ENCODE results near the gene NALF2. TPM values are rescaled to one million over a fixed set of nuclear protein-coding genes. Genes with fewer than 3 reads are reported as not detected.

The NALF2 gene
- total and polyA plus RNA-seq, 2 donors (not counting 1 experiment from before 2014, with no cell fraction given): not detected

DNA sequence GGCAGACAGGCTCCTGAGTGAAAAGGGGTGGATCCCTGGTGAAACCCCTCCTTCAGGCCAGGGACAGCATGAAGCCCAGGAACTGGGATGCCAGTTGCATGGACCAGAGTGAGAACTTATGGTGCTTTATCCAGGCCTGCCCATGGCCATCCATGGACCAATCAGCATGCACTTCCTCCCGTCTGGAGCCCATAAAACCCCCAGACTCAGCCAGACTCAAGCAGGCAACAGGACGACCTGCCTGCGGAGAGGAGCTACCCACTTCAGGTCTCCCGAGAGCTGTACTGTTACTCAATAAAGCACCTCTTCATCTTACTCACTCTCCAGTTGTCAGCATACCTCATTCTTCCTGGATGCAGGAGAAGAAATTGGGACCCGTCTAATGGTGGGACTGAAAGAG lies 42.9 kb downstream of the NALF2 start:
- Histone ChIP-seq H3K79me2 (ENCODE audit: control insufficient read depth, insufficient read depth, low read length) (no peaks in the 10 kb centered on the region), H4K20me1 (ENCODE audit: control insufficient read depth, insufficient read depth, low read length, poor library complexity, severe bottlenecking) (no peaks in the 10 kb centered on the region), H2AFZ (ENCODE audit: insufficient read depth, low read depth, low read length, poor library complexity, severe bottlenecking) (no peak overlapping the region), H3K4me1 (ENCODE audit: control insufficient read depth in 2 of 2, insufficient read depth in 2 of 2, low read length in 2 of 2) (no peaks in the 10 kb centered on the region), H3K36me3 (replicated peaks in 1 of 2; ENCODE audit: control extremely low read depth in 1 of 2, control insufficient read depth in 1 of 2, extremely low read depth in 1 of 2, insufficient read depth in 2 of 2, low read length in 1 of 2) (no peaks in the 10 kb centered on the region), H3K27me3 (replicated peaks in 1 of 4; ENCODE audit: control extremely low read depth in 1 of 4, control insufficient read depth in 3 of 4, insufficient read depth in 4 of 4, low read length in 3 of 4) (no peaks in the 10 kb centered on the region), H3K4me3 (ENCODE audit: control extremely low read depth in 1 of 5, extremely low read depth in 1 of 5, insufficient read depth in 1 of 5, low read depth in 2 of 5, low read length in 4 of 5) (no peak overlapping the region), H3K9me3 (ENCODE audit: control extremely low read depth in 1 of 3, control insufficient read depth in 2 of 3, insufficient read depth in 1 of 3, low read length in 2 of 3) (peaks cover 0 to 14% (median 2%) of the 10 kb centered on the region in 3 donors), H3K27ac (ENCODE audit: low read length in 2 of 2) (no peak overlapping the region), H3K4me2 (replicated peaks; ENCODE audit: low read depth, low read length, poor library complexity, severe bottlenecking) (no peak overlapping the region), H3K9ac (ENCODE audit: low read length) (no peak overlapping the region)
- Mint-ChIP-seq H3K9me3 (ENCODE audit: insufficient read depth) (no peaks in the 10 kb centered on the region), H3K4me3 (no peak overlapping the region), H3K27ac (no peak overlapping the region), H3K27me3 (peaks cover 8% of the 10 kb centered on the region), H3K4me1 (no peaks in the 10 kb centered on the region)
- ChIA-PET CTCF (no interaction called here), POLR2A (no interaction called here)
- DNase-seq: no peak
- 100% methylated on average over 1 of the region's 5 CpGs for WGBS (ENCODE audit: insufficient coverage)
- no peak for ATAC-seq (ENCODE audit: low read depth)
- intact Hi-C loops (cut with micrococcal nuclease): no loop called here
- no peak for TF ChIP-seq EZH2 (IDR thresholded peaks at IDR 0.05; ENCODE audit: borderline replicate concordance, insufficient read depth, low read depth, low read length, poor library complexity, severe bottlenecking)
- TF ChIP-seq, protein P1, sequence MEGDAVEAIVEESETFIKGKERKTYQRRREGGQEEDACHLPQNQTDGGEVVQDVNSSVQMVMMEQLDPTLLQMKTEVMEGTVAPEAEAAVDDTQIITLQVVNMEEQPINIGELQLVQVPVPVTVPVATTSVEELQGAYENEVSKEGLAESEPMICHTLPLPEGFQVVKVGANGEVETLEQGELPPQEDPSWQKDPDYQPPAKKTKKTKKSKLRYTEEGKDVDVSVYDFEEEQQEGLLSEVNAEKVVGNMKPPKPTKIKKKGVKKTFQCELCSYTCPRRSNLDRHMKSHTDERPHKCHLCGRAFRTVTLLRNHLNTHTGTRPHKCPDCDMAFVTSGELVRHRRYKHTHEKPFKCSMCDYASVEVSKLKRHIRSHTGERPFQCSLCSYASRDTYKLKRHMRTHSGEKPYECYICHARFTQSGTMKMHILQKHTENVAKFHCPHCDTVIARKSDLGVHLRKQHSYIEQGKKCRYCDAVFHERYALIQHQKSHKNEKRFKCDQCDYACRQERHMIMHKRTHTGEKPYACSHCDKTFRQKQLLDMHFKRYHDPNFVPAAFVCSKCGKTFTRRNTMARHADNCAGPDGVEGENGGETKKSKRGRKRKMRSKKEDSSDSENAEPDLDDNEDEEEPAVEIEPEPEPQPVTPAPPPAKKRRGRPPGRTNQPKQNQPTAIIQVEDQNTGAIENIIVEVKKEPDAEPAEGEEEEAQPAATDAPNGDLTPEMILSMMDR (IDR thresholded peaks at IDR 0.05): no peak

DNA sequence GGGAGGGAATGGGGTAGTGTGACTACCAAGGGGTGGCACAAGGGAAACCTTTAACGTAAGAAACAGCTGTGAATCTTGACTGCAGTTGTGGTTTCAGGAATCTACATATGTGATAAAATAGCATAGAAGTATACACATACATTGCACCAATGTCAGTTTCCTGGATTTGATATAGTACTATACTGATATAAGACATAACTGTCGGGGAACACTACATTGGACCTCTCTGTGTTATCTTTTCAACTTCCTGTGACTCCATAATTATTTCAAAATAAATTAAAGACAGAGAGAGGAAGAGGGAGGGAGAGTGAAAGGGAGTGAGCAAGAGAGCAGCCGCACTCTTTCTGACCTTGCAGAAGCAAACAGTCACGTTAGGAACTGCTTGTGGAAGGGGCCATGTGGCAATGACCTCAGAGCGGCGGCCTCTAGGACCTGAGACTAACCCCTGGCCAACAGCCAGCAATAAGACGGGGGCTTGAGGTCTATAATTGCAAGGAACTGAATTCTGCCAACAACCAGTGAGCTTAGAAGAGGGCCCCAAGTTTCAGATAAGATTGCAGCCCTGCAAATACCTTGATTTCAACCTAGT lies 47.4 kb downstream of the NALF2 start:
- no peak overlapping the region for H3K4me3 Mint-ChIP-seq
- H3K27me3 ChIP-seq (replicated peaks in 1 of 4; ENCODE audit: control extremely low read depth in 1 of 4, control insufficient read depth in 3 of 4, insufficient read depth in 4 of 4, low read length in 3 of 4): no peaks in the 10 kb centered on the region
- no peak for ATAC-seq (ENCODE audit: low read depth)

More for the DNA sequence above, 47.4 kb downstream of the NALF2 start:
- H3K27ac Mint-ChIP-seq: no peak overlapping the region
- intact Hi-C loops (cut with micrococcal nuclease): no loop called here
- H3K27me3 Mint-ChIP-seq: peaks cover 2% of the 10 kb centered on the region
- WGBS (ENCODE audit: insufficient coverage): 100% methylated on average over 1 of the region's 7 CpGs
- H3K79me2 ChIP-seq (ENCODE audit: control insufficient read depth, insufficient read depth, low read length): no peaks in the 10 kb centered on the region
- CTCF ChIA-PET: no interaction called here
- no peak overlapping the region for H2AFZ ChIP-seq (ENCODE audit: insufficient read depth, low read depth, low read length, poor library complexity, severe bottlenecking)
- no peak for DNase-seq
- H3K4me1 ChIP-seq (ENCODE audit: control insufficient read depth in 2 of 2, insufficient read depth in 2 of 2, low read length in 2 of 2): no peaks in the 10 kb centered on the region
- H3K27ac ChIP-seq (ENCODE audit: low read length in 2 of 2): no peak overlapping the region
- H4K20me1 ChIP-seq (ENCODE audit: control insufficient read depth, insufficient read depth, low read length, poor library complexity, severe bottlenecking): no peaks in the 10 kb centered on the region
- H3K4me2 ChIP-seq (replicated peaks; ENCODE audit: low read depth, low read length, poor library complexity, severe bottlenecking): no peak overlapping the region
- TF ChIP-seq, protein P1 (IDR thresholded peaks at IDR 0.05): no peak
- no peak for TF ChIP-seq EZH2 (IDR thresholded peaks at IDR 0.05; ENCODE audit: borderline replicate concordance, insufficient read depth, low read depth, low read length, poor library complexity, severe bottlenecking)
- H3K9me3 Mint-ChIP-seq (ENCODE audit: insufficient read depth): no peaks in the 10 kb centered on the region
- POLR2A ChIA-PET: no interaction called here
- H3K9me3 ChIP-seq (ENCODE audit: control extremely low read depth in 1 of 3, control insufficient read depth in 2 of 3, insufficient read depth in 1 of 3, low read length in 2 of 3): peaks cover 0 to 12% (median 2%) of the 10 kb centered on the region in 3 donors
- no peaks in the 10 kb centered on the region for H3K4me1 Mint-ChIP-seq
- H3K4me3 ChIP-seq (ENCODE audit: control extremely low read depth in 1 of 5, extremely low read depth in 1 of 5, insufficient read depth in 1 of 5, low read depth in 2 of 5, low read length in 4 of 5): no peak overlapping the region
- H3K9ac ChIP-seq (ENCODE audit: low read length): no peak overlapping the region
- H3K36me3 ChIP-seq (replicated peaks in 1 of 2; ENCODE audit: control extremely low read depth in 1 of 2, control insufficient read depth in 1 of 2, extremely low read depth in 1 of 2, insufficient read depth in 2 of 2, low read length in 1 of 2): no peaks in the 10 kb centered on the region
